GM10847 (cell line): ENCODE results near the gene EFNB2.

Source experiments
- POLR2A ChIP-seq: IDR thresholded peaks from 2 replicates; pipeline ENCODE4 v1.6.1; 2011; ENCODE audit not compliant: insufficient read length; ENCODE audit errors: extremely low read depth

EFNB2 gene

GRCh38 chr13:106440866-106441265, 94.6 kb downstream of the EFNB2 start:
- no peak for TF ChIP-seq POLR2A
